Retina (tissue), 1 donor: ENCODE results near the gene NUMBL.

ENCODE experiments used
- DNase-seq: peaks from one replicate; pipeline ENCODE4 v3.0.0-alpha.2; 2016

Gene NUMBL

GRCh38 chr19:40689339-40690049, 957 bp downstream of the NUMBL start:
- DNase-seq: peak; percentile 47

GRCh38 chr19:40688987-40689338, 1.5 kb downstream of the NUMBL start:
- no peak for DNase-seq

- DNase-seq: no peak
Observed at GRCh38 chr19:40688309-40688708, 2.1 kb downstream of the NUMBL start.

- DNase-seq: no peak
Observed at GRCh38 chr19:40687525-40688016, 2.9 kb downstream of the NUMBL start.

GRCh38 chr19:40686882-40687524, 3.4 kb downstream of the NUMBL start:
- no peak for DNase-seq

GRCh38 chr19:40685563-40685962, 4.9 kb downstream of the NUMBL start:
- no peak for DNase-seq

GRCh38 chr19:40685016-40685526, 5.4 kb downstream of the NUMBL start:
- no peak for DNase-seq

GRCh38 chr19:40684280-40684679, 6.2 kb downstream of the NUMBL start:
- no peak for DNase-seq

- no peak for DNase-seq
Observed at GRCh38 chr19:40683437-40683836, 7.0 kb downstream of the NUMBL start.

- DNase-seq: no peak
Observed at GRCh38 chr19:40682431-40682964, 8.0 kb downstream of the NUMBL start.

- DNase-seq: no peak
Observed at GRCh38 chr19:40681039-40681438, 9.4 kb downstream of the NUMBL start.

GRCh38 chr19:40677156-40677555, 13.3 kb downstream of the NUMBL start:
- no peak for DNase-seq

GRCh38 chr19:40674291-40674690, 16.2 kb downstream of the NUMBL start:
- no peak for DNase-seq

- DNase-seq: no peak
Observed at GRCh38 chr19:40673397-40673796, 17.1 kb downstream of the NUMBL start.

- no peak for DNase-seq
Observed at GRCh38 chr19:40672573-40673299, 17.7 kb downstream of the NUMBL start.

- no peak for DNase-seq
Observed at GRCh38 chr19:40672038-40672437, 18.4 kb downstream of the NUMBL start.

GRCh38 chr19:40671404-40671803, 19.0 kb downstream of the NUMBL start:
- no peak for DNase-seq

- DNase-seq: no peak
Observed at GRCh38 chr19:40668991-40669614, 21.3 kb downstream of the NUMBL start.

- no peak for DNase-seq
Observed at GRCh38 chr19:40667602-40668001, 22.8 kb downstream of the NUMBL start.

GRCh38 chr19:40666803-40667438, 23.5 kb downstream of the NUMBL start:
- no peak for DNase-seq

GRCh38 chr19:40663695-40664692, 26.5 kb downstream of the NUMBL start:
- no peak for DNase-seq
